Endometrium (tissue), 2 donors: ENCODE measurements around the gene NAV3.

ENCODE experiments used
- FAIRE-seq: peaks from 2 replicates; lab custom pipeline; 2012; peaks lifted over from hg19 to GRCh38; lab: Jason Lieb, UNC
- donor health status: control.
- donor health status: control.

Gene NAV3

DNA sequence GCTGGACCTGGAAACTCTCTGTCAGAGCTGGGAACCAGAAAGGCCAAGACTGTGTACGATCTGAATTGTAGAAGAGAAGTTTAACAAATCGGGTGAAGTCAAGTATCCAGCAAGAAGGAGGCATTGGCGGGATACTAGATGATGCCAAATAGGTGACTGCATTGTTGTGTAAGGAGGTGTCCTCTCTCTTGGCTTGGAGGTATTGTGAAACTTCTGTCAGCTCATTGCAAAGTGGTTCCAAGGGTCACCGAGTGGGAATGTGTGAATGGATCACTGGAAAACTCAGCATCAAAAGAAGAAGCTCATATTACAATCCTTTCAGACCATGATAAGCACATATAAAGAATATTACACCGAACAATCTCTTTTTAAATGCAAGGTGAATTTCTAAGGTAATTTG, 11.7 kb downstream of the NAV3 start:
- FAIRE-seq: no peak

GRCh38 chr12:77845831-77846230, 15.1 kb downstream of the NAV3 start:
- FAIRE-seq: no peak

DNA sequence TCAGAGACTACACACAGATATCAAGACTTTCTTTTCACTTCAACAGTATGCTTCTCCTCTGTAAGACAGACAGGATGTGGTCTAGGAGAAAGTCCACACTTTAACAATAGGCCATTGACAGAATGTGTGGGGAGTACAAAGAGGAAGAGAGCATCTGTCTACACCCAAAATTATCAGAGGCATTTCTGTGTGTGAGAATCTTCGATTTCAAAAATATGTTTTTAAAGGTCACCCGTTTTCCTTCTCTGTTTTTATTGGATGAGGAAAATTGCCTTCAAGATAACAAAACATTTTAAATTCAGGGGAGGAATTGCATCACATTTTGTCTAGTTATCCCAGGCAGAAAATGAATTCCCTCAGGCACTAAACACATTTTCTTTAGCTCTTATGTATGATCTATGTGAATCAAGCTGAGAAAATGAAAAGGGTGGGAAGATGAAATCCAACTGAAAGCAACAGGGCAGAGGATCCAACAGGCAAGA, 16.4 kb downstream of the NAV3 start:
- FAIRE-seq: no peak

DNA sequence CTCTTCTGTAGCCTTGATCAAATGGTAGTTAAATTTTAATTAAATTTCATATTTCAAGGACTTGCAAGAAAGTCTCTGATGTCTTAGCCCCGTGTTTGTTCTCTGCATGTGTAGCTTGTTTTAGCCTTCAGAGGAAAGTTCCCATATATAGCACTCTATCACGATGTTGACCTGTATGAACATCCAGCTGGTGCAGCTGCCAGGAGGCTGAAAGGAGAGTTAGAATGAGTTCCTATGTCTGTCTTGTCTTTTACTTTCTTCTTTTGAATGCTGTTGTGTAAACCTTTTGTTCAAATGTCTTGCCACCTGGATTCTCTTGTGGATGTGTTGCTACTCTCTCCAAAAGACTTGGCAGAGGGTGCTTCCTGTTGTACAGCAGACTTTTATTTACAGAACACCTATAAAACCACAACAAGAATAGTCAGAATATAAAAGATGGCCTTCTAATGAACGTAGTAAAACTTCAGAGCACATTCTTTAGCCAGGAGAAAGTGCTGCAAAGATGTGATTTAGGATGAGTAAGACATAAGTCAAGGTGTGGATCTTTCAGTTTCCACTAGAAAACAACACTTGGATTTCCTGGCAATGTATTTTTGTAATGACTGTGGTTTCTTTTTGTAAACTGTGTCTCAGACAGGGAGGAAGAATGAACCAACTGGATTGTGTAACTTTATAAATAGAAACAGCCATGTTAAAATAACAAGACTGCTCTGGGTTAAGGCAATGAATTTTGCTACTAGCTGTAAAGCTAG, 17.2 kb downstream of the NAV3 start:
- no peak for FAIRE-seq

DNA sequence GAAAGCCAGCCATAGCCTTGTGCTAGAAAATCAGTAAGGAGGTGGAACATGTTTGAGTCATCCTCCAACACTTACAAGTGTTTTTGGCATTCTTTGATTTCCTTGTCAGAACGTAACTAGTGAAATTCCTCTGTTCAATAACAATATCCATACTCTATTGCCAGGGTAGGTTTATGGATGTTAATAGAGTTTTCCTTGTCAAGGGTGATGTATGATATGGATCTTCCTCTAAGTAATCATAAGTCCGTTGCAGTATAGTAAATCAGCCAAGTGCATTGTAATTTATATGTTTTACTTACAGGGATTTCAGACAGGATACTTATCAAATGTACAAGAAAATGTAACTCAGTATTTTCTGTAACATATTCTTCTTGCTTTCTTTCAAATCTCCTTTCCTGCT, 19.4 kb downstream of the NAV3 start:
- FAIRE-seq: no peak

DNA sequence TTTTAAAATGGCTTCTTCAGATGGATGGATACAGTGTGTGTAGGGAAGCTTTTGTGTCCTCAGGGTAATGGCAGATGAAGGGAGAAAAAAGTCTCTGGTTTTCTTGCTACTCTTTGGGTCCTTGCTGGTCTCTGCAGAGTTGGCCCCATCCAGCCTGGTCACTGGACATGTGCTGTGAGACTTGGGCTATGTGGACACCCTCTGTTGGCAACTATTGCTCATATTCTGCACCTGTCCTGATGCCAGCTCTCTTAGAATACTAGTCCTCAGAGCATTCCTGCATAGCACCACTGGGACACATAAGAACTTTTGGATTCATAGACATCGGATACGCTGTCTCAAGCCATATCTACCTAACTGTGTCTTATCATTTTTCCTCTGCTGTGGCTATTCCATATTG, 20.0 kb downstream of the NAV3 start:
- FAIRE-seq: no peak

DNA sequence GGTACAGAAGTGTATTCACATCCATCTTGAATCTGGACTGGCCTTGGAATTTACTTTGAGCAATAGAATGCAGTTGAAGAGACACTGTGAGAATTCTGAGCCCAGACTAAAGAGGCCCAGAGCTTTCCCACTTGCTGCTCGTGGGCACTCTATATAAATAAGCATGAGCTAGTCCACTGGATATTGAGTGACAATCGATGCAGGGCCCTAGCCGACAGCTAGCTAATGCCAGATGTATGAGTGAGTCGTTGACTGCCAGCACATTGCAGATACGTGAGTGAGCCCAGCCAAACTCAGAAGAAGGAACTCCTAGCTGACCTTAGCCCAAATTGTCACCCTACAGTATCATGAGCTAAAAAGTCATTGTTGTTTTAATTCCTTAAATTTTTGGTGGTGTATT, 24.9 kb downstream of the NAV3 start:
- FAIRE-seq: no peak

DNA sequence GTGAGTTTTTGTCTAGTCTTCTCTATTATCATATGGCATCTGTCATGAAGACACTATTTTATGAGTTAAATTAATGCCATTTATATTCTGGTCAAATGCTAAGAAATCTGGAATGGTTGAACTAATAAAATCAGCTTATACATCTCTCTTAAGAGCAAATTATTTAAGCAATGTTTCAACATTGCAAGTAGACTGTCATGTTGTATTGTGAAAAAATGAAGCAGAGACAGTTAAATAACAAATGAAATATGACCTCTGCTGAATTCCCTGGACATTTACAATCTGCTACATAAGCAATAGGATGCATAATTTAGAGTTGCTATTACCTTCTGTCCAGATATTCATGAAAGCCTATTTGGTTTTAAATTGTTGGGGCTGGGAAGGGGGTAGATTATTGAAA, 30.6 kb downstream of the NAV3 start:
- FAIRE-seq: no peak

- FAIRE-seq: no peak
Observed at GRCh38 chr12:77865178-77865577, 34.5 kb downstream of the NAV3 start.

- FAIRE-seq: no peak
Observed at GRCh38 chr12:77878901-77879300, 48.2 kb downstream of the NAV3 start.

GRCh38 chr12:77882709-77883108, 52.0 kb downstream of the NAV3 start:
- no peak for FAIRE-seq

DNA sequence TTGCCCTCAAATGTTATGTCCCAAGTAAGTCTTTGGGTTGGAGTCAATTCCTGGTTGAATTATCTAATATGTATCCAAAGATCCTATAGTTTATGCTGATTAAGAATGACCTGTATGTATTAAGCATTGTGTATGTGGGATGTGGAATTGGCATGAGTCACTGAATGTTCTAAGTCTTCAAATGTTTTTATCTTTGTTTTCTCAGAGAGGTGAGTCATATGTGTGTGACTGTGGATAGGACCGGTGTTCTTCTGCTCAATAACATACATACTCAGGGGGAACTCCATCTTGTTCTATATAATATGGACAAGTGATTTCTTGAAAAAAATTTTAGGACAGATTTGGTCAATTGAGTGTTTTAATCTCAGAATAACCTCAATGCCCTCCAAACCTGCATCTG, 57.9 kb downstream of the NAV3 start:
- FAIRE-seq: no peak

GRCh38 chr12:77891518-77892147, 60.9 kb downstream of the NAV3 start:
- no peak for FAIRE-seq

DNA sequence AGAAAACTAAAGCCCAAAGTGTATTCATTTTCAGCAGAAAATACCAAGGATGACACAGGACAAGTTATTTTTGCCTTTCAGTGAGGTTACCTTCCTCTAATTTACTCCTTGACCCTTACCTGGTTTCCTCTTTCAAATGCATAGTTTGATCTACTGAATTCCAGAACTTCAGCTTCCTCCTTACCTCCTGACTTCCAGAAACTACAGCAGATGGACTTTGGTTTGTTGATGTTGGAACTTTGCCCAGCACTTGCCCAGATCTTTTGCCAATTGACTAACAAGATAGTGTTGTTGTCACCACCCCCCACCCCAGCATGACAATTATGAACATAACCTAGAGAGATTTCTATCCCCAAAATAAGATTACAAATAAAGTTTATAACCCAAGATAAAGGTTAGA, 63.2 kb downstream of the NAV3 start:
- FAIRE-seq: no peak

DNA sequence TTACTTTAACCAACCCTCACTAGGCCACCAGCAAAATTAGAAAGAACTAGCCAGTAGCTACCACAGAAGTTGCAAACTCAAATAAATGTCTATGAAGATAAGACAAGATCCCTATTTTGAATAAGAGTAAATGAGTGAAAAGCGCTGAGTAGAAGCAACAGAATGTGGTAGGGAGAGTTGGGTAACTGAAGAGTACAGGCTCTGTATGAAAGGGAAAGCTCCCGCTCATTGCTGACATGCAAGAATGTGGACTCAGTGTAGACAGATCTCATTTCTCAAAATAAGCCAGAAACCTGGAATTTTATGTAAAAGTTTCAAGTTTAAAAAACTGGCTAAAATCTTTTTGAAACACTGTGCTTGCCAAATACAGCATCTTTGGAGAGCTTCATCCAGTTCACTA, 63.9 kb downstream of the NAV3 start:
- FAIRE-seq: no peak

- no peak for FAIRE-seq
Observed at GRCh38 chr12:77895699-77896098, 65.0 kb downstream of the NAV3 start.

GRCh38 chr12:77907936-77908335, 77.2 kb downstream of the NAV3 start:
- FAIRE-seq: no peak

DNA sequence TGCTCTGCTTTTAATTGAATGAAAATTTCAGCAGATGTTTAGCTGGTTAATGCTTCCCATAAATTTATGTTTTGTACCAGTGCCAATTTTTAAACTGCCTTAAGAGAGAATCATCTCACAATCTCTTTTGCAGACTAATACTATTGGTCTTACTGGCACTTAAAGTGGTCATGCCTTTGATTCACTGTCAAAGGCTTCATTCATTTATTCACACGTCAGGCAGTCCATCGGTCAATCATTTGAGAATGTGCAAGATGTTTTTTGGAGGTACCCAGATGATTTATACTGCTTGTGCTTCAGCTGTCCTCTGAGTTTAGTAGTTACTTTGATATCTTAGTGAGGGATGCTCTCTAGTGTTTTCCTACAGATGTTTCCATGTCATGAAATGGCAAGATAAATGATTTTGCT, 83.4 kb downstream of the NAV3 start:
- FAIRE-seq: peak; percentile 82

GRCh38 chr12:77915071-77915600, 84.4 kb downstream of the NAV3 start:
- FAIRE-seq: no peak

GRCh38 chr12:77916276-77916675, 85.6 kb downstream of the NAV3 start:
- no peak for FAIRE-seq

DNA sequence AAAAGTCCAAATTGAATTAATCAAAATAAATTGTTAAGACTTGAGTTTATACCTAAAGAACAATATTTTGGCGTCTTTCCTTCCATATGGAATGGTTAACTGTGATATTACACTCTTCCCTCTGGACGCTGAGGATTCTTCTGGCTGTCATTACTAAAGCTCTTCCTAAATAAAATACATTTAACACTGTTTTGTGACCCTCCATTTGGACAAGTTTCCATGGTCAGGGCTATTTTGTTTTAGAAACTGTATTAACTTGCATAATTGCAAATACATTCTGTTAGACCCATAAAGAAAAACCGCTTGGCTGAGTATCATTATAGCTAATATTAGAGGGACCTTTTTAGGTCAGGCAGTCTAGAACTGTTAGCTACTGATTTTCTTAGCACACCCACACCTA, 87.4 kb downstream of the NAV3 start:
- no peak for FAIRE-seq

GRCh38 chr12:77919450-77919849, 88.8 kb downstream of the NAV3 start:
- no peak for FAIRE-seq

- no peak for FAIRE-seq
Observed at GRCh38 chr12:77923882-77924281, 93.2 kb downstream of the NAV3 start.

DNA sequence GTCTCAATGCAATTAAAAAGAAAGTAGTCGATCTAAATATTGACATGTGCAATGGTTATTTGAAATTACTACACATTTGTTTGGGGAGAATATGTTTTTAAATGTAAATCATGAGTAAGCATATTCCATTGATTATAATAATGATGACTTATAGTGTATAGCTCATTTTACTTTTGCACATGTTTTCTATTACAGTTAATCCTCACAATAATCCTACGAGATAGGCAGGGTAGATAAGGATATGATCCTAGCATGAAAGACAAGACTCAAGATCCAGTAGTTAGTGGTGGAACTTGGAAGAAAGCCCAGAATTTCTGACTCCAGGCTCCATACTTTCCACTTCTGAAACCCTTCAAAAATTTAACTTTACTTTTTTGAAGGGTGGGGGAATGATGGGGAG, 94.0 kb downstream of the NAV3 start:
- no peak for FAIRE-seq
